Right atrium auricular region (tissue), 2 donors: ENCODE measurements around the gene LGALS4. TPM values are rescaled to one million over a fixed set of nuclear protein-coding genes. Genes with fewer than 3 reads are reported as not detected.
A peak's percentile ranks its signal among the peaks of the same experiment; 100 is the strongest.
"Not testable (repeated sequence)": the region's sequence is repeated elsewhere in the genome, so short reads cannot be mapped to it uniquely, and the experiment has no call there.

Experiments used
- DNase-seq: peaks from one replicate; pipeline ENCODE4 v3.0.0-alpha.2; 2019; ENCODE audit warnings: low spot score
- H3K27ac ChIP-seq, 2 donors: fragments of 200-600 bp; sonication (generic); 1 replicate in 1 of 2; 2 replicates in 1 of 2; pipeline ENCODE4 v1.5.1; 2016 to 2019
- H3K27me3 ChIP-seq, 2 donors: fragments of 200-600 bp; sonication (generic); one replicate each; pipeline versions ENCODE4 v1.5.1 to v1.6.0; 2017 to 2019
- H3K36me3 ChIP-seq: fragments of 200-600 bp; sonication (generic); one replicate; pipeline ENCODE4 v1.5.1; 2016
- H3K4me1 ChIP-seq, 2 donors: fragments of 200-600 bp; sonication (generic); one replicate each; pipeline versions ENCODE4 v1.5.1 to v1.6.0; 2017 to 2019
- H3K4me3 ChIP-seq, 2 donors: fragments of 200-600 bp; sonication (generic); 1 replicate in 1 of 2; 2 replicates in 1 of 2; pipeline ENCODE4 v1.5.1; 2017 to 2019; ENCODE audit warnings: mild to moderate bottlenecking in 1 of 2, moderate library complexity in 1 of 2
- H3K9me3 ChIP-seq, 2 donors: fragments of 200-600 bp; sonication (generic); one replicate each; pipeline ENCODE4 v1.5.1; 2019
- CTCF ChIP-seq, 2 donors: fragments of 200-600 bp; sonication (generic); IDR thresholded peaks; one replicate each; pipeline ENCODE4 v1.5.1; 2019; ENCODE audit warnings: antibody characterized with exemption in 2 of 2
- total RNA-seq, 2 donors: library from RNA; depleted of rRNA; stranded (reverse); fragments of >200 nt; gene quantifications; one replicate each; pipeline ENCODE4 v1.1.0, GENCODE V29; 2016

The LGALS4 gene
- total RNA-seq, 2 donors from 2014 or later = 0.67 TPM; not detected in 1

DNA sequence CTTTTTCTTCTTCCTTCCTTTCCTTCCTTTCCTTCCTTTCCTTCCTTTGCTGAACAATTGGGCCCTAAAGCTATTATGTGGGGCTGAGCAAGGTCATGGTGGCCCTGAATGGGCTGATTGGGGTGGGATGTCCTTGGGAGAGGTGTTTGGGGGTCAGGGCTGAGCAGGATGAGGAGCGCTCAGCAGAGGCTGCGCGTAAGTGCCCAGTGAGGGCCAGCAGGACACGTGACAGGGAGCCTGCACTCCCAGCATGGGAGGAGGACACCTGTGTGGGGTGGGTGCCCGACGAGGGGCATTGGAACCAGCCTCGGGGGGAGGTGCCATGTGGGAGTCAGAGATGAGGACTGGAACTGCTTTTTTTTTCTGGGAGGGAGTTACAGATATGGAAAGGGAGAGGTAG, 34.0 kb downstream of the LGALS4 start:
- no peaks in the 10 kb centered on the region for H3K27me3 ChIP-seq
- no peak overlapping the region for H3K27ac ChIP-seq
- no peaks in the 10 kb centered on the region for H3K9me3 ChIP-seq
- no peaks in the 10 kb centered on the region for H3K4me1 ChIP-seq
- DNase-seq = no peak
- no peak overlapping the region for H3K4me3 ChIP-seq
- TF ChIP-seq CTCF (IDR thresholded peaks at IDR 0.05) = no peak
- H3K36me3 ChIP-seq = no peaks in the 10 kb centered on the region

DNA sequence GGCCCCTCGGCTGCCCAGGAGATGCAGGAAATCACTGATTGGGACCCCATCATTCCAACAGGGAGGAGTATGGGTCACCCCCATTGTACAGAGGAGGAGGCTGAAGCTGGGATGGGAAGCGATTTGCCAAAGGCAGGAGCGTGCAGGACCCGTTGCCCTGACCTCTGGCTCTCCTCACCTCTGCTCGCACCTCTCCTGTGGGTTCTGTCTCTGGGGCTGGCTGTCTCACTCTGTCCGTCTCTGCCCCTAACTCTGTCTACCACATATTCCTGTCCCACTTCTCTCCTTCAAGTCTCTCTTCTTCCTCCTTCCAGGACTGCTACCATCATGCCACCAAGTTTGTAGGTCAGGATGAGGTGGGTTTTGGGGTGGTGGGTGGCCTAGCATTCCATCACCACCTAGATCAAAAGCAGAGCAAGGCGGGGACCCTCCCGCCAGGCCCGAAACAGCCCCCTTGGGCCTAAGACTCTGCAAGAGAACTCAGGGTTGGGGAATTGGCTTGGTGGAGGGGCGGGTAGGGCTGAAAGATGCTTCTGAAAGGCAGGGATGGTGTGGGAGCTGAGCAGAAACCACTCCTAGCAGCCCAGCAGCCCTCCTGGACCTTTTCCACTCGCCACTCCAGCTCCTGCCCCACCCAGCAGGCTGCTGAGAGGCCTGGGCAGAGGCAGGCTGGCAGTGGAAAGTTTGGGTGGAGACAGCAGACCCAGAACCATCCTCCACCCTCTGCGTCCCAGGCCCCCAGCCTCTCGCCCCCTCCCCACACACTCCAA, 38.4 kb downstream of the LGALS4 start:
- no peak for DNase-seq
- H3K27ac ChIP-seq = no peak overlapping the region
- peaks cover 0 to 7% of the 10 kb centered on the region in 2 donors for H3K4me1 ChIP-seq
- H3K4me3 ChIP-seq = no peak overlapping the region
- H3K27me3 ChIP-seq = no peaks in the 10 kb centered on the region
- H3K9me3 ChIP-seq = no peaks in the 10 kb centered on the region
- TF ChIP-seq CTCF (IDR thresholded peaks at IDR 0.05) = no peak
- no peaks in the 10 kb centered on the region for H3K36me3 ChIP-seq

DNA sequence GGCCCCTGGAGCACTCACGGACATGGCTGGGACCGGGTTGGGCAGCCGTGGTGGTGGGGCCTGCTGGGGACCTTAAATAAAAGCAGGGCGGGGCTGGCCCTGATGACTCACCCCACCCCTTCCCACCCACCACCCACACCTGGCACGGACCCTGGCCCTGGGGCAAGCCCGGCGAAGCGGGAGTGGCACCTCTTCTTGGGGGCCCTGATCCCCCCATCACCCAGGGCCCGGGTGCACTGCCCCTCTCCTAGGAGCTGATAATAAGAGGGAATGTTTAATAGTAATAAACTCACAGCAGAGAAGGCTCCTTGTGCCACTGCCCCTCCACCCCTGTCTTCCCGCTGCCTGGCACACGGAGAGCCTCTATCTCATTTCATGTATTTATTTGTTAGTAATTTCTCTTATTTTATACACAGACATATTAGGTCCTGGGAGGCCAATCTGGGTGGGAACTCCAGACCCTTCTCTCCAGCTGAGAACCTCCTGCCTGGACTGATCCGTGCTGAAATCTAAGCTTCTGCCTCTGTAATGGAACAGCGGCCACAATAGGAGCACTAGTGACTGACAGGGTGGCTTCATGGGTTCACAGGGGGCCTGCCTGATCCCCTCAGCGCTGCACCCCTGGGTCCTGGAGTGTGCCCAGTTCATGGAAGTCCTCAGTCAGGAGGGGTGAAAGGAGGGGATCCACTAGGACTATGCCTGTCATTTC, 39.1 kb downstream of the LGALS4 start, which contains the start of gene LGALS7:
Gene LGALS7, minus strand, starts transcription at position 49 of the 709 bp plus-strand sequence. Its CDS starts 25 bp downstream, at position 24.
- no peak for TF ChIP-seq CTCF (IDR thresholded peaks at IDR 0.05)
- no peak within 1 kb of the TSS for H3K27ac ChIP-seq
- DNase-seq = no peak

GRCh38 chr19:38771569-38771968, 41.2 kb downstream of the LGALS4 start:
- not testable (repeated sequence) for H3K36me3 ChIP-seq, H3K9me3 ChIP-seq, H3K27ac ChIP-seq, H3K4me3 ChIP-seq, H3K27me3 ChIP-seq, H3K4me1 ChIP-seq, DNase-seq

More for the DNA sequence above, 39.1 kb downstream of the LGALS4 start, which contains the start of gene LGALS7:
- Histone ChIP-seq H3K9me3 (no peaks in the 10 kb centered on the region), H3K4me3 (no peak within 1 kb of the TSS), H3K36me3 (no peaks in the 10 kb centered on the region), H3K27me3 (no peaks in the 10 kb centered on the region), H3K4me1 (peaks cover 0 to 7% of the 10 kb centered on the region in 2 donors)

GRCh38 chr19:38770949-38771275, 41.8 kb downstream of the LGALS4 start:
- H3K9me3 ChIP-seq, H3K27ac ChIP-seq, H3K4me1 ChIP-seq, H3K27me3 ChIP-seq, H3K36me3 ChIP-seq, DNase-seq: not testable (repeated sequence)
- H3K4me3 ChIP-seq = peak overlapping the region in 1 of 2 donors; percentile 32

DNA sequence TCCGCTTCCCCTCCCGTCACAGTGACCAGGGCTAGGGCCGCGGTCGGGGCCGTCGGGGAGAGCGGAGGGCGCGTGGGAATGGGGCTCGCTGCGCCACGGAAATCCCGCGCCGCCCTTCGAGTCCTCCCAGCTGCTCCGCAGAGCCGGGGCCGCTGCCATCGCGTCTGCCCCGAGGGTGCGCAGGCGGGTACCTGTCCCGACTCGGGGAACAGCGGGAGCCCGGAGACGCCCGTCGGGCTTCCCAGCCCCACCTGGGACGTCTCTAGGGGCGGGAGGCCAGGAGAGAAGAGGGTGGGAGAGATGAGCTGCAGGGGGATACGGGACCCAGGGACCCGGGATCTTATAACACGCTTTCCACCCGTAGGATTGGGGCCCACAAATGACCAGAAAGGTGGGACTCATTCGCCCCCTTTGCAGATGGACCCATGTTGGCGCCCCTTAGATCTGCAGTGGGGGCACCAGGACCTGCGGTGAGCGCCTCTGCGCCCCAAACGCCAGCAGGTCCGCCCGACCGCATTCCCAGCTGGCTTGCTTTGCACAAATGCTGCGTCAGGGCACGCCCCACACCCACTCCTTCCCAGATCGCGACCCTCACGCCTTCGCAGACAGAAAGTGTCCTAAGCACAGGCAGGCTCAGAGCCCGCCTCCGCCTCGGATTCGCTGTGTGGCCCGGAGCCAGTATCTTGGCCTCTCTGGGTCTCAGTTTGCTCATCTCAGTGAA, 42.4 kb downstream of the LGALS4 start:
- not testable (repeated sequence) for H3K9me3 ChIP-seq, H3K4me1 ChIP-seq, DNase-seq, H3K27me3 ChIP-seq, H3K36me3 ChIP-seq
- Histone ChIP-seq H3K4me3 (peak overlapping the region in 1 of 2 donors; percentile 49), H3K27ac (peak overlapping the region in 1 of 2 donors; percentile 64)

- Histone ChIP-seq H3K4me1 (peaks cover 0 to 7% of the 10 kb centered on the region in 2 donors), H3K27ac (peak overlapping the region; percentile 61 to 64), H3K27me3 (no peaks in the 10 kb centered on the region), H3K9me3 (no peaks in the 10 kb centered on the region), H3K4me3 (peak overlapping the region in 1 of 2 donors; percentile 49), H3K36me3 (no peaks in the 10 kb centered on the region)
- DNase-seq = peak; percentile 91
- peak; percentile 55 to 95 for TF ChIP-seq CTCF (IDR thresholded peaks at IDR 0.05)
Observed at GRCh38 chr19:38769635-38770211, 43.0 kb downstream of the LGALS4 start.
